Activated CD4-positive, alpha-beta T cell treated with anti-CD3 and anti-CD28 coated beads for 48 hours (primary cell): Measurements from ENCODE around the gene TDRKH.
A peak's percentile ranks its signal among the peaks of the same experiment; 100 is the strongest.

ENCODE experiments used
- DNase-seq: peaks from one replicate; pipeline ENCODE4 v3.0.0-alpha.2; 2020

The TDRKH gene

DNA sequence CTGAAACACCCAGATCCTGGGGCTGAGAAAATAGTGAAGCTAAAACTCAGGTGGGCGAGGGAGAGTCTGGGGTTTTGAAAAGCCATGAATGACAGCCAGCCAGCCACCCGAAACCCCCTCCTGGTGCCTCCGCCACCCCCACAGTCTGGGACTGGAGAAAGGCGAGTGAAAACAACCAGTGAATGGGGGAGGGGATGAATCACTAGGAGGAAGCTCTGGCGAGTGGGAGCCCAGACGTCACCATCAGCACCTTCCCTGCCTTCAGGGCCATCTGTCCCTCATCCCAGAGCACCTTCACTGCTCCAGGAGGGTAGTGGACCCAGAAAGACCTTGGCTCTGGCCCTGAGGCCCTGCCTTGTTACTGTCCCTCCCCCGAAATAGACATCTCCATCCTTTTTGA is 32.1 kb upstream of the TDRKH start:
- peak; percentile 79 for DNase-seq

DNA sequence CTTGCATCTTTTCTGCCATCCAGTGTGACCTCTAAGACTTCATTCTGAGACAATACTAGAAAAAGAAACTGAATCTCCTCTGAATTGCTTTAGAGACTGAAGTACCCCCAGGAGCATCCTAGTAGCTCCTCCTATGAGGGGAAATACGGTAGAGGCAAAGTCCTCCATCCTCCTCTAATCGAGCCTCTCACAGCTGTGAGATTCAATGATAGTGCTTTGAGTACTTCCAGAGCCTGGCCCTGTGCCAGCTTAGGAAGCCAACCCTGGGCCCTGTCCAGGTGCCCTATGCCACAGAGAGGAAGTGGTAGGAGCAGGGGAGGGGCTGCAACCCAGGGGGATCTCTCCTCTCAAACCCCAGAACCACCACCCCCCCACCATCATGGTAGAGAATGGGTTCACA is 30.6 kb upstream of the TDRKH start:
- no peak for DNase-seq

DNA sequence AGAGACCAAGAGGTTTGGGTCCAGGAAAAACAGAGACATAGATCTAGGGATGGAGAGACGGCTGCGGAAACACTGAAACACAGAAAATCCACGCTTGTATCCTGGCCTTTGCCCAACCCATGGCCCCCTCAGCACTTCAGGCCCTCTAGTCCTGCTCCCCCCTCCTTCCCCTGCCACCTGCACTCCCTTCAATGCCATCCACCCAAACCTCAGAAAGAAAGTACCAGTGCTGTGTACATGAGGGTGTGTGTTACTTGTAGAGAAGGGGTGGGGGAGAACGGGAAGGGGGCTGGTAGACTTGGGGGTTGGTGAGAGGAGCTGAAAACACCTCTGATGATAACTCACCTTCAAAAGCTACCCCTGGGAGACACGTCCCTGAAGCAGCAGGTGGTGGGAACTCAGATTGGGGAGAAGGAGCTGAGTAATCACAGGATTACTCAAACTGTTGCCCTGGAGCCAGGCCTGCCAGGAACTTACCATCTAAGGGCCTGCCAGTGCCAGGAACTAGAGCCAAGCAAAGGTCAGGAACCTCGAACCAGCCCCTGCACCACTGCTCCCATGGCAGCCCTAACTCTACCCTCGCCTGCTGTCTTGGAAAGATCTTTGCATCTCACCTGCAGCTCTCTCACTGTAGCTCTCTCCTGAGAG is 29.8 kb upstream of the TDRKH start:
- DNase-seq, result peak; percentile 68

DNA sequence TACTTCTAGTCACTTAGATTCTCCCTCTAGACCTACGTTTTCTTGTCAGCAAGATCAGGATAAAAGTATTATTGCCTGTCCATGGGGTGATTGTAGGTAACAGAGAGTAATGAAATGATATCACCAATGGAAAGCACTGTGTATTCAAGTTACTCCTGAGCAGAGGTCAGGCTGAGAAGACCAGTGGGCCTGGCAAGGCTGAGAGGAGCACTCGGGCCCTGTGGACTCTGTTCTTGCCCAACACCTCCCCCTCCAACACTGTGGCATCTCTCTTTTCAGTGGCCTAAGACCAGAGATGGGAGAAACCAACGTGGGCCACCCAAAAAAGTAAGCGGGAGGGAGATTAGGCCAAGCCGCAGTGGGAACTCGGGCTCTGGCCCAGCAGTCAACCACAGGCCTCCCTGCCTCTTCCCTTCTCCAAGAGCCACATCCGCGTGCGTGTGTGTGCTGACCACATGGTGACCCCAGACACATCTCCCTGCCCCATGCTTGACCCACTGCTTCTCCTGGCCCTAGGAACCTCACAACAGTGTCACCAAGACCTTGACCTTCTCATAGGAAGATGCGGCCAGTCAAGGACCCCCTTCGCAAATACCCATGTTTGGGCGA is 29.0 kb upstream of the TDRKH start:
- no peak for DNase-seq

DNA sequence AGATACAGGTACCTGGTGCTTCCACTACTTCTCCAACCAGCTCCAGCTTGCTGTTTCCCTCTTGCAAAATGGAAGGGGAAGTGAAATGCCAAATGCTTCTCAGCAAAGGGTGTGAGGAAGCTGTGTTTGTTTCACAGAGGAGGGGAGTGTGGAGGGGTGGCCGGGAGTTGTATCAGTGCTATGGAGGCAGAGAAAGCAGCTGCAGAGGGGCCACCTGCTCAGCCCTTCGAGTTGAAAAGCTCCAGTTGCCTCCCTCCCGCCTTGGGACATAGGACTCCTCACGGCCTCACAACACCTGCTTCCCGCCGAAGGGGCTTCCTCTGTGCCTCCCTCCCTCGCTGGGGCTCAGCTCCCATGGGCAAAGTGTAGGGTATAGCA is 27.0 kb upstream of the TDRKH start:
- no peak for DNase-seq

DNA sequence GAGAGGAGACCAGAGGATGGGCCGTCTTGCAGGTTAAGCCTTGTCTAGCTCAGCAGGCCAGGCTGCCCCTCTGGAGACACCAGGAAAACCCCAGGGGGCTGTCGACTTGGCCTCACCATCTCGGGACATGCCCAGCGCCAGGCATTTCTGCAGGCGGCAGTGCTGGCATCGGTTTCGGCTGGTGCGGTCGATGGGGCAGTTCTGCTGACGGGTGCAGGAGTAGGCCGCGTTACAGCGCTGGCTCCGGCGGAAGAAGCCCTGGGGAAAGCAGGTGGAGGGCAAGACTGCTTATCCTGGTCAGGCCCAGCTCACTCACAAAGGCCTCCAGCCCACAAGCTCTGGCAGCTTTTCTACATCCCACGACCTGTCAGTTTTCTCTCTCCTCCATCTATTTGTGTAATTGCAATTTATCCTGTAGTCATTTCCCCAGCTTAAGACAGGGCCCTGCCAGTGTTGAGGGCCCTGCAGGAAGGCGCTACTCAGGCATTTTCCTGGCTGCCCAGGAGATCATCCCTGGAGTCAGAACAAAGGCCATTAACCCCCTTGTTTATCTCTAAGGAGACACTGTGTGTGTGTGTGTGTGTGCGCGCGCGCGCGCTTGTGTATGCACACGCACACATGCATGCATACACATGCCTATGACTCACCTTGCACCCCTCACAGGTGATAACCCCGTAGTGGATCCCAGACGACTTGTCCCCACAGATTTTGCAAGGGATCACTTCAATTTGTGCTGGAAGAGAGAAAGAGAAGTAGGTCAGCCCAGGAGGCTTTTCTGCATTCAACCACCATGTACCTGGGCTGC is 26.4 kb upstream of the TDRKH start:
- no peak for DNase-seq

DNA sequence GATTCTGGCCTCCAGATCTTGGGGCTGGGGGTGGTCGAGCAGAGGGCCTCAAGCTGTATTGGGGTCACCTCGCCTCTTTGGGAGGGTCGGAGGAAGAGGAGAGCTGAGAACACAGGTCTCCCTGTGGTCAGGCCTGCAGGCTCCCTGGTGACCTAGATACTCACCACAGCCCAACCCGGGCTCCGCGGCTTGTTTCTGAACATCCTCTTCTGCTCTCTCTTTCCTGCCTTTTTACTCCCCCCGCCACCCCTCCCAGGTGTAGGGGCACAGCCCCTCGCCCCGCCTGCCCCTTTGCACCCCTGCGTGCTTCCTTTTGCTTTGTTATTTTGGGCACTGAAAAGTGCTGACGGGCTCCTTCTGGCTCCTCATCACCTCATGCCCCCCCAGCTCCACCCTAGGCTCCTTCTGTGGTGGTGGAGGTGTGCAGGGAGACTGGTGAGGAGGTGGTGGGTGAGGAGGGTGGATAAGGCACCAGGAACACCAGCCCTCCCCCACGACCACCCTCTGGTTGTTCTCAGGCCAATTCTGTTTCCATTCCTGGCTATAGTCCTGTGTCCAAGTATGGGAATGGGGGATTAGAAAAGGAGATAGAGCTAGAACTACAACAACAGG is 25.5 kb upstream of the TDRKH start:
- no peak for DNase-seq

DNA sequence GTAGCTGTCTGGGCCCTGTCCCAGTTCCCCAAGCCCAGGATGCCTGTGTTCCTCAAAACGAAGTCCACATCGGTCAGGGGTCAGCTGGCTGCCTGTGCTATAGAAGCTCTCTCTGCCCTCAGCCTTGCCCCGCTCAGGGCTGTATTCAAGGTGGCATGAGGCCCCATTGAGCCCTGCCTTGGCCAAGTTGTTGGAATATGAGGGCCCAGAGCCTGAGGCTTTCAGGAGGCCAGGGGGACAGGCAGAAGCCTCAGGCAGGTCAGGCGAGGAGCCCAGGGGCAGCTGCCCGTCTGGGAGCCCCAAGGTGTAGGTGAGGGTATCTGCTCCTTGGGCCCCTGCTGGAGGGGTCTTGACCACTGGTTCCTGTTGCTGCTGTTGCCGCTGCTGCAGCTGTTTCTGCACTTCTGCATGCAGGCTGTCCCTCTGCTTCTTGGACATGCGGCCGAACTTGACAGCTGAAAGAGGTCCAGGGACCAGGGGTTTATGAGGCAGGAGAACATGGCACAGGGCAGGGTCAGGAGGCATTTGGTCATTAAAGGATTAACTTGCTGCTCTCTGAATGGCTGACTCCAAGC is 24.8 kb upstream of the TDRKH start:
- DNase-seq, result no peak

DNA sequence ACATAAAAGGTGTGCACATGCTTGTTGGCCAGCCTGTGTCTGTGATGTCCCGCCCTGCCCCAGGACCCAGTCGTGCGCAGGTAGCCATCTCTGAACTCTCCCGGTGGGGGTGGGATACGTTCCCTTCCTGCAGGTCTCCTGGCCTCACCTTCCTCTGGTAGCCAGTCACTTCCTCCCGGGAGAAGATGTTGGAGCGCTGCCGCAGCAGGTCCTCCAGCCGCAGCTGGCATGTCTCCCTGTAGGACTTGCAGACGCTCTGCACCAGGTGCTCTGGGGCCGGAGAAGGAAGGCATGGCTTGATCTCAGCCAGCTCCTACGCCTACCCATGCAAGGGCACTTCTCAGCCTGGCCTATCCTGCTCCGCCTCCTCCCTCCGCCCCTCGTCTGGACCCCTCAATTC is 24.1 kb upstream of the TDRKH start:
- no peak for DNase-seq

DNA sequence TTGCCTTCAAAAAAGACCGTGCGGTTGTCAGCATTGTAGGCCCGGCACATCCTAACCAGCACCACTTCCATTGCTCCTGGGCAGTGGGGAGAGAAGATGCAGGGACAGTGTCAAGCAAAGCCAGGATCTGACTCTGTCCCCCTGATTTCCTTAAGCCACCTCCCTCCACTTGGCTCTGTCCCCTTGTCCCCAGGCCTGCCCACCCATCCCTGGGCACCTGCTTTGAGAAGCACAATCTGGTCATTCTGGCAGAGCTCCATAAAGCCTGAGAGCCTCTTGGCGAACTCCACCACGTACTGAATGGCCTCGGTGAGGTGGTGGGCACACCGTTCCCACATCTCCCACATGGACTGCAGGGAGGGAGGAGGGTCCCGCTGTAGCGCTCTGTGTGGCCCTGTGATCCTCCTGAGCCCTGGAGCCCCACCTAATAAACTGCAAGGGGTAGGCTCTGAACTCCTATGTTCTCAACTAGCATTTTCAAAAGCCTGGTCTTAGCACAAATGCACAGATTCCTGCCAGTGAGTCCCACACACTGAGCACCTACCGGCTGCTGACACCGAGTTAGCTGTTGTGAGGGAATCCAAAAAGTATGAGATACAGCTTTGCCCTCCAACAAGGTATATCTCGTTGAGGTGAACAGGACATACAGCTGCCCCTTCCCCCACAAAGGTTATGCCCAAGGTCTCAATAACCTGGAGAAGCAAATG is 23.1 kb upstream of the TDRKH start:
- DNase-seq, result no peak

DNA sequence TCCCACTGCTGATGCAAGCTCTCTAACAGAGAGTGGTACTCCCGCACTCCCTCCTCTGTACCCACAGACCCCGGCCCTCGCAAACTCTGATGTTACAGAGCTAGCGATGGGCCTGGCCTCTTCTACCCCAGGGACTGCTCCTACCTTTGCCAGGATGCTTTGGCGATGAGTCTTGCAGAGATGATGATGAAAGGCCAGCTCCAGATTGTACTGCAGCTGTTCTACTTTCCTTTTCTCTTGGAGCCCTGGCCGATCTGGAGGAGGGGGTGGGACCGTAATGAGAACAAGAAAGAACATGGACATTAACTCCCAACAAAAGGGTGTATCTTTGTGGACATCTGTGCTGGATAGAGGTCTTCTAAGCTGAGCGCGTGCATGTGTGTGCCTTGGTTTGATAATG is 20.9 kb upstream of the TDRKH start:
- DNase-seq, result no peak

DNA sequence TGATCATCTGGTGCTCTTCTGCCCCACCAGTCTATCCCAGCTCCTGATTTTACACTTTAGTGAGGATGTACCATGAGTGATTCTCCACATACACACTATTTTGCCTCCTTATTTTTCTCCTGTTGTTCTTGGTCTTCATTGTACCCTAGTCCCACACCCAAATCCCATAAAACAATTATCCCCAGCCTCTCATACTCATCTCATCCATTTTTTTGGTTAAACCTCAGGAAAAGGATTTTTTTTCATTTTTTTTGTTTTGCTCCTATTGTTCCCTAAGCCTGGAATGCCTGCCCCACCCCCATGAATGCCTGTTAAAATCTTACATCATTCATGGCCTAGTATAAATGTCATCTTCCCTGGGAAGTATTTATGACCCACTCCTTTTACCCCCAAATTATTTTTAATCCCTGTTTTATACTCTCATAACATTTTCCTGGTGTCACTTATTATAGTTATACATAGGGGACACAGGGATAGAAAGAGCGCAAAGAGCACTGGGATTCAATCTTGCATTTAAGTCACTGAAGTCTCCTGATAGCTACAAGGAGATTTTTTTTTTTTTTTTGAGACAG is 19.8 kb upstream of the TDRKH start:
- no peak for DNase-seq

DNA sequence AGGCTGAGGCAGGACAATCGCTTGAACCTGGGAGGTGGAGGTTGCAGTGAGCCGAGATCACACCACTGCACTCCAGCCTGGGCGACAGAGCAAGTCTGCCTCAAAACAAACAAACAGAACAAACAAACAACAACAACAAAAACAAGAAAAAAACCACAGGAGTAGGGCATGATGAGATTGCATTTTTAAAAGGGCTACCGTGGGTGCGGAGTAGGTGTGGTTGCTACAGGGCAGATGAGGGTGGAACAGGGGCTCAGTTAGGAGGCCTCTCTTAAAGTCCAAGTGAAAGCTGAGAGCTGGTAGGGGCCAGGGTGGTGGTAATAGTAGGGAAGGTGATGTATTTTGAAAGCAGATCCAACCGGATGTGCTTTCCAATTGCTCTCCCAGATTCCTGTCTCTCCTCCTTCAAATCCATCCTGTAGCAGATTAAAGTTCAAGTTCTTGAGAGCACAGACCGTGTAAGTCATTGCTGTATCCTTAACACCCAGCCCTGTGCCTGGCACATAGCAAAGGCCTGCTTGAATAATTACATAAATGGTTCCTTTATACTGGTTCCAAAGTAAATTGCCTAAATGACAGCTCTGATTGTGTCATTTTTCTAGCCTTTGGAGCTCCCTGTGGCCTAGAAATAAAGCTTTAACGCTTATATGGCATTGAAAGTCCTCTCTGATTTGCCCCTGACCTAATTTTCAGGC is 19.1 kb upstream of the TDRKH start:
- DNase-seq, result no peak

DNA sequence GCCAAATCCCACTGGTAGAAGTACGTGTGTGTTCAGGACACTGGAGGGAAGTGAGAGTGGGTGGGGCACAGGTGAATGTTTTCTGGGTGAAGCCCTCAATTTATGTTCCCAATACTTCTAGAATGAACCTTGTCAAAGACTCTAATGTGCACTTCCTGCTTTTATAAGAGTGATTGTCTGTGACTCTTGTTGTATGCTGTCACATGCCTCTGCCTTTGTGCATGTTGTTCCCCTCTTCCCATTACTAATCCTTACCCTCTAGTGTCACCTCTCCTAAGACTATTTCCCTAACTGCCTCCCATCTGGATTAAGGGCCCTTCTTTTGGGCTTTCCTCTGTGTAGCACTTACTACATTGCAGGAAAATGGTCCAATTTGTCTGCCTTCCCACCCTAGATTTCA is 17.5 kb upstream of the TDRKH start:
- no peak for DNase-seq

DNA sequence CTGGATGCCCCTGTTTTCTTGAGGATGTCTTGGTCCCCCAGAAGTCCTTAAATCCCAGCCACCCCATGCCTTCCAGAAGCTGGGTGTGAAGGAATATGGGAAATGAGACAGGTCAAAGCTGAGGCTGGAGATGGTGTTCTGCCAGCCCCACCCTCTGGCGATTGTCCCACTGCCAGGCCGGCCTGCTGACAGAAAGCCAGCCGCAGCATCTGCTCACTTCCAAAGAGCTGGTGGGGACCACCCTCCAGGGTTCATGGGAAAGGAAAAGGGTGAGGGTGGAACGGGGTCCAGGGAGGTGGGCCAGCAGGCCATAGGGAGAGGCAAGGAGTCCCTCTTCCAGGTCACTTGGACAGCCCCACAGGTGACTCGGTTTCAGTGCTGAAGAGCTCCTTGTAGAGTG is 16.8 kb upstream of the TDRKH start:
- no peak for DNase-seq

DNA sequence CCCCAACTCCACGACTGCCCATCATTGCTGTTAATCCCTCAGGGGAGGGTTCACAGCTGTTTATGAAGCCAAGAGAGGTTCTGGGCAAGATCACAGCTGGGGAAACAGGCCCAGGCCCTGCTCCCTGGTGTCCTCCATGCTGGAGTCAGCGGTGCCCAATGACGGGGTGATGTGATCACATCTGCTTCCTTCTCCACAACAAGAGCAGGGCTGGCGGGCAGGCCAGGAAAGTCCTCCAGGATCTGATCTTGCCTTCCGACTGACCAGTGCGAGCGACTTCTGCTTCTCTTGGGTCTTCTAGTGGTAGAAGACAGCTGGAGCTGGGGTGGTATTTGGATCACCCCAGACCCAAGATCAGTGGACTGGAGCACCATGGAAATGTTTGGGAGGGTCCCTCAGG is 15.9 kb upstream of the TDRKH start:
- no peak for DNase-seq

DNA sequence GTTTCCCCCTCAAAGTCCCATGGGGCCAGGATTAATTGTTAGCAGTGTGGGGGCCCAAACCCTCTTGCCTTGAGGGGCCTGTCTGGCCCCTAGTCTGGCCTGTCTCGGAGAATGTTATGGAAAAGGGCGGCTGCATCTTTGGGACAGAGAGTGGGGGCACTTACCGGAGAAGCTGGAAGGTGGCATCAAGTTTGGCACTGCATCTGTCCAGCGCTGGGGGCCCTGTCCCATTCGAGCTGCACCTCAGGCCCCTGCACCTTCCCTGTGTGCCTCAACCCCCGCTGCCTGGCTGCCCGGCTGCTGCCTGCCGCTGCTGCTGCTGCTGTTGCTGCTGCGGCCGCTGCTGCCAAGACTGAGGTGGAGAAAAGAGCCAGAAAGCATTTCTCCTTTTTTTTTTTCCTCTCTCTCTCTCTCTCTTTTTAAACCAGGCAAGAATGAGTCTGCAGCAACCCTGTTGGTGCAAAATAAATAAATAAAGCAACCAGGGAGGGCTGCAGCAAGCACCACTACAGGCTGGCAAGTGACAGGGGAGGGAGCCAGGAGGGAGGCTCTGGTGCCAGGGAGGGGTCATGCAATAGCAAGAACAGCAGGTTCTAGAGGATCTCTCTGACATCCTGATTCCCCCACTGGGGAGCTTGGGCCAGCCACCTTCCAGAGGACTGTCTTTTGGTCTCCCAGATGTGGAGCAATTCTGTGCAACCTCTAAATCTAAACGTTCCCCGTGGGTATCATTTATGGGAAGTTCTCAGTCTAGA is 14.9 kb upstream of the TDRKH start, which contains the start of gene LINGO4:
Gene LINGO4, minus strand, starts transcription at position 354 of the 755 bp plus-strand sequence. CDS start 2,715 bp downstream, outside the sequence.
- no peak for DNase-seq

DNA sequence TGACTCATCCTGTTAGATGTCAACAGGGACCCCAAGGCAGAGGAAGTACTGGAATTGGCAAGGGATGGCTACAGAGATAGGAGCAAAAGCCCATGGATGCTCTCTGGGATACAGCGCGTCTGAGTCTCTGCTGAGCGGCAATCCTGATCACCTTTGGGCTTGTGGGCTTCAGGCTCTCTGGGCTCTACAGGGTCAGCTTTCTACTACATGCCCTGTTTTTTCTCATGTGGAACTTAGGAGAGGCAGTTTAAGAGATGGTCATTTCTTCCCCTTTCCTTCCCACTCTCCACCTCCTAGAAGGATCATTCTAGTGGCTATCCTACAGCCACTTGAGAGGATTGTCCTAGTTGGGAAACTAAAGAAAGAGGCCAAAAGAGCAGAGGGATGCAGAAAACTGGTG is 13.6 kb upstream of the TDRKH start:
- DNase-seq, result no peak

DNA sequence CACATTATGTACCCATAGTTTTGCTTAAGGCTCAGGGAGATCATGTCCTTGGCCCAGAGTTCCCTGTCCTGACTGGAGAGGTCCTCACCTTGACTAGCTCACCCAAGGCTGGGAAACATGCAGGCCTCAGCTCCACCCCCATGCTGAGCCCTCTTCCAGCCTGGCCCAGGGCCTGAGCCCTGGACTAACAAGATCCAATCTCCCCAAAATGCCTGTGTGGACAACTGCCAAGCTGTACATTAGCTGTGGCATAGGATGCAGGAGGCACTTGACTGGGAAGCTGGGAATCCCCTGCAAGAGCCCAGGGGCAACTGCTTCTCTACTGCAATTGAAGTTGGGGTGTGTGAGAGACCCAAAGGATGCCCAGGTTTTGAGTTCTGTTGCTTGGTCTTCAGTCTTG is 12.9 kb upstream of the TDRKH start:
- no peak for DNase-seq

DNA sequence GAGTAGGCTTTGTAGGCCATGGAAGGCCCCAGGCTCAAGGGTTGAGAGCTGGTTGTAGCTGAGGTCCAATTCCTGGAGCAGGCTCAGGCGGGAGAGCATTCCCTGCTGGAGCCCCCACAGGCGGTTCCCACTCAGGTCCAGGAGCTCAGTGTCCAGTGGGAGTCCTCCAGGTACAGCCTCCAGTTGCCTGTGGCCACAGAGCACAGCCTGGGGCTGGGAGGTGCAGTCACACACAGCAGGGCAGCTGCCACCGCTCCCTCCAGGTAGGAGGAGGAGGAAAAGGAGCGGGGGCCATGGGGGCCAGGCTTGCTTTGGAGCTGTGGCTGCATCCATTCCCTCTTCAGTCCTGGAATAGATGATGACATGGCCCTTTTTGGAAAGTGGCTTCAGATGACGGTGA is 12.1 kb upstream of the TDRKH start:
- DNase-seq, result no peak

DNA sequence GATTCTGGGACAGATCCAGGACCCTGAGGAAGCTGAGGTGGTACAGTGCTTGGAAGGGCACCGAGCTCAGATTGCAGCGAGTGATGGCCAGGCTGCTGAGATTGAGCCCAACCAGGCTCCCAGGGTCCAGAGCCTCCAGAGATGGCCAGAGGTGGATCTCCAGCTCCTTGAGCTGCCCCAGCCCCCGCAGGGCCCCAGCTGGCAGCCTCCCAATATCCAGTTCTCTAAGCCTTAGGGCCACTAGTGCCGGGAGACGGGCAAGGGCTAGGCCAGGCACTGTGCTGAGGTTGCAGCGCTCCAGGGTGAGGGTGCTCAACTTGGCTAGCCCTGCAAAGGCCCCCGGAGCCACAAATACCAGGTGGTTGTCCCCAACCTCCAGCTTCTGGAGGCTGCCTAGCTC is 11.5 kb upstream of the TDRKH start:
- no peak for DNase-seq
